Activated naive CD4-positive, alpha-beta T cell treated with anti-CD3 and anti-CD28 coated beads, Interleukin-2, amount 50 U/mL, for 72 hours (primary cell): Measurements from ENCODE around the gene MYL6. TPM values are rescaled to one million over a fixed set of nuclear protein-coding genes. Genes with fewer than 3 reads are reported as not detected.

Source experiments
- ATAC-seq, 2 donors: fragments of 150-1000 bp; cut with Tn5 transposase; 2 replicates each; pipeline ENCODE4 v1.10.0; 2021; ENCODE audit warnings: mild to moderate bottlenecking in 2 of 2, moderate library complexity in 2 of 2
- DNase-seq, 2 donors: peaks; one replicate each; pipeline ENCODE4 v3.0.0; 2021 to 2022; ENCODE audit warnings: low spot score in 2 of 2
- H3K27ac Mint-ChIP-seq, 2 donors: one replicate each; pipeline ENCODE4 v1.8.0; 2022; ENCODE audit warnings: mild to moderate bottlenecking in 2 of 2, mixed read lengths in 2 of 2
- H3K36me3 Mint-ChIP-seq, 2 donors: one replicate each; pipeline ENCODE4 v1.8.0; 2022; ENCODE audit warnings: mixed read lengths in 2 of 2
- H3K9me3 Mint-ChIP-seq, 2 donors: one replicate each; pipeline ENCODE4 v1.8.0; 2022; ENCODE audit warnings: mixed read lengths in 2 of 2
- total RNA-seq, 2 donors: library from RNA; stranded (reverse); gene quantifications; one replicate each; pipeline ENCODE4 v1.2.3, GENCODE V29; 2022

Gene MYL6
- total RNA-seq, 2 donors from 2014 or later: 1,014 to 1,193 TPM

- Mint-ChIP-seq H3K9me3 (no peaks in the 10 kb centered on the region), H3K27ac (peak overlapping the region; percentile 87 to 90), H3K36me3 (peaks cover 35 to 36% of the 10 kb centered on the region in 2 donors)
- DNase-seq (no peak), ATAC-seq (no peak)
Observed at GRCh38 chr12:56126732-56127239, 31.4 kb upstream of the MYL6 start.

- Mint-ChIP-seq H3K36me3 (peaks cover 37 to 42% of the 10 kb centered on the region in 2 donors), H3K9me3 (no peaks in the 10 kb centered on the region), H3K27ac (peak overlapping the region; percentile 46 to 87)
- ATAC-seq (no peak), DNase-seq (no peak)
Observed at GRCh38 chr12:56127485-56127887, 30.7 kb upstream of the MYL6 start.

DNA sequence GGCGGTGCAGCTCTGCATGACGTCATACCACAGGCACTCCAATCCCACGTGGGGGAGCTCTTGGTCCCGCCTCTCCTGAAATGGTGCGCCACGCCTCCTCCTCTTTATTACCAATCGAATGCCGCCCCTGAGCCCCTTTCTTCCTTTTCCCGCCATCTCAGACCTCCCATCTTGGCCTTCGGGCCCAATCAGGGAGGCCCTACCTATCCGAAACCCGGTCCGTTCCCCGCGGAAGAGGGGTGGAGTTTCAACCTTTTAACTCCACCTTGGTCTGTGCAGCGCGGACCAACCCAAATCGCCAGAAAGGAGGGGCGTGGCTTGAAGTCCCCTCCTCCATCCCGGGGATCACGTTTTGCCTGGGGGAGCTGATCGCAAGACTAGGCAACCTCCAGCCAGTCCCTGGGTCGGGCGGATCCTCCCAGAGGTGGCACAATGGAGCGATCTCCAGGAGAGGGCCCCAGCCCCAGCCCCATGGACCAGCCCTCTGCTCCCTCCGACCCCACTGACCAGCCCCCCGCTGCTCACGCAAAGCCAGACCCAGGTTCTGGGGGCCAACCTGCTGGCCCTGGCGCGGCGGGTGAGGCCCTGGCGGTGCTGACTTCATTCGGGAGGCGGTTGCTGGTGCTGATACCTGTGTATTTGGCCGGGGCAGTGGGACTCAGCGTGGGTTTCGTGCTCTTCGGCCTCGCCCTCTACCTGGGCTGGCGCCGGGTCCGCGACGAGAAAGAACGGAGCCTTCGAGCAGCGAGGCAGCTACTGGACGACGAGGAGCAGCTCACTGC, 30.1 kb upstream of the MYL6 start, which contains the start of gene ESYT1:
Gene ESYT1 (plus strand): TSS at position 380 of the 782 bp plus-strand sequence. CDS start 53 bp downstream, at position 433.
- peaks cover 37 to 45% of the 10 kb centered on the region in 2 donors for H3K36me3 Mint-ChIP-seq
- DNase-seq: peak; percentile 94 to 99
- no peaks in the 10 kb centered on the region for H3K9me3 Mint-ChIP-seq
- peak within 1 kb of the TSS; percentile 87 to 98 for H3K27ac Mint-ChIP-seq
- peak; percentile 93 to 95 for ATAC-seq

DNA sequence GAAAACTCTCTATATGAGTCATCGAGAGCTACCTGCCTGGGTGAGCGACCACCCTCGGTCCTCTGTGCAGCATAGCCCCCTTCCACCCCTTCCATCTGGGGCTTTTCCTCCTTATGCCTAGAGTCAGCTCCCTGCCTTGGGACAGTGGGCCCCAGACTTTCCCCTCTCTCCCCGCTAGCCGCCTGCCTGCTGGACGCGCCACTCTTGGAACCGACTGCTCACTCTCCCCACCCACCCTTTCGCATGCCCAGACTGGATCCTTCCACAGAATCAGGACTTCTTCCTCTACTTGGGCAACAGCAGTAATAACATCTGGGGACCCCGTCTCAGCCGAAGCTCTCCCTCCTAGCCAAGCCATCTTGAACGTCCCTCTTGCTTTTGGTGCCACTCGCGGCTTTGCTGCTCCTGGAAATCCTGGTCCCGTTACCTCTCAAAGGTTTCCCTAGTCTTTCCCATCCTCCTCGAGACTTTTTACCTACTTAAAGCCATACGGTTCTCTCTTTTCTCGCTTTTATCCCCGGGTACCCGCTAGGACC, 29.4 kb upstream of the MYL6 start:
- no peaks in the 10 kb centered on the region for H3K9me3 Mint-ChIP-seq
- DNase-seq (no peak), ATAC-seq (no peak)
- peaks cover 37 to 52% of the 10 kb centered on the region in 2 donors for H3K36me3 Mint-ChIP-seq
- H3K27ac Mint-ChIP-seq: peak overlapping the region; percentile 87 to 98

- H3K27ac Mint-ChIP-seq: peak overlapping the region; percentile 87 to 98
- peak; percentile 62 to 76 for DNase-seq
- peaks cover 37 to 58% of the 10 kb centered on the region in 2 donors for H3K36me3 Mint-ChIP-seq
- no peaks in the 10 kb centered on the region for H3K9me3 Mint-ChIP-seq
- ATAC-seq: peak; percentile 14 to 21
Observed at GRCh38 chr12:56129206-56129941, 28.8 kb upstream of the MYL6 start.

DNA sequence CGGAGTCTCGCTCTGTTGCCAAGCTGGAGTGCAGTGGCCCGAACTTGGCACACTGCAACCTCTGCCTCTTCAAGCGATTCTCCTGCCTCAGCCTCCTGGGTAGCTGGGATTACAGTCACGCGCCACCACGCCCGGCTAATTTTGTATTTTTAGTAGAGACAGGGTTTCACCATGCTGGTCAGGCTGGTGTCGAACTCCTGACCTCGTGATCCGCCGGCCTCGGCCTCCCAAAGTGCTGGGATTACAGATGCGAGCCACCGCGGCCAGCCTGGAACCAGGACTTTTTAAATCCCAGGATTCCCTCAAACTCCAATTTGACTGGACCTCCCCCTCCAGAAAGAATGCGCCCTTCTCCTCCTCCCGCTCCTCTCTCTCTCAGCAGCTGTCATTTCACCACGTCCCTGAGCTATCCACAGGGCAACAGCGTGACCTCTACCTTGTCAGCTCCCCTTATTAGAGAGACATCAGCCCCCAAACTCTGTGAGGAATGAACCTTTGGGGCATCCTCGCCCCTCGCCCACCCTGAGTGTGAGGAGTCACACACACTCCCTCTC, 28.1 kb upstream of the MYL6 start:
- H3K9me3 Mint-ChIP-seq: no peaks in the 10 kb centered on the region
- peaks cover 37 to 61% of the 10 kb centered on the region in 2 donors for H3K36me3 Mint-ChIP-seq
- no peak for ATAC-seq
- peak overlapping the region; percentile 87 to 98 for H3K27ac Mint-ChIP-seq
- no peak for DNase-seq

- Mint-ChIP-seq H3K27ac (peak overlapping the region in 1 of 2 donors; percentile 87), H3K9me3 (no peaks in the 10 kb centered on the region), H3K36me3 (peaks cover 39 to 63% of the 10 kb centered on the region in 2 donors)
- DNase-seq (no peak), ATAC-seq (no peak)
Observed at GRCh38 chr12:56130876-56131275, 27.3 kb upstream of the MYL6 start.

GRCh38 chr12:56134897-56135296, 23.3 kb upstream of the MYL6 start:
- ATAC-seq (no peak), DNase-seq (no peak)
- H3K9me3 Mint-ChIP-seq: no peaks in the 10 kb centered on the region
- peaks cover 38 to 85% of the 10 kb centered on the region in 2 donors for H3K36me3 Mint-ChIP-seq
- no peak overlapping the region for H3K27ac Mint-ChIP-seq

- no peak for ATAC-seq
- peaks cover 23 to 77% of the 10 kb centered on the region in 2 donors for H3K36me3 Mint-ChIP-seq
- DNase-seq: no peak
- H3K9me3 Mint-ChIP-seq: no peaks in the 10 kb centered on the region
- H3K27ac Mint-ChIP-seq: peak overlapping the region in 1 of 2 donors; percentile 46
Observed at GRCh38 chr12:56137853-56138571, 20.1 kb upstream of the MYL6 start.

DNA sequence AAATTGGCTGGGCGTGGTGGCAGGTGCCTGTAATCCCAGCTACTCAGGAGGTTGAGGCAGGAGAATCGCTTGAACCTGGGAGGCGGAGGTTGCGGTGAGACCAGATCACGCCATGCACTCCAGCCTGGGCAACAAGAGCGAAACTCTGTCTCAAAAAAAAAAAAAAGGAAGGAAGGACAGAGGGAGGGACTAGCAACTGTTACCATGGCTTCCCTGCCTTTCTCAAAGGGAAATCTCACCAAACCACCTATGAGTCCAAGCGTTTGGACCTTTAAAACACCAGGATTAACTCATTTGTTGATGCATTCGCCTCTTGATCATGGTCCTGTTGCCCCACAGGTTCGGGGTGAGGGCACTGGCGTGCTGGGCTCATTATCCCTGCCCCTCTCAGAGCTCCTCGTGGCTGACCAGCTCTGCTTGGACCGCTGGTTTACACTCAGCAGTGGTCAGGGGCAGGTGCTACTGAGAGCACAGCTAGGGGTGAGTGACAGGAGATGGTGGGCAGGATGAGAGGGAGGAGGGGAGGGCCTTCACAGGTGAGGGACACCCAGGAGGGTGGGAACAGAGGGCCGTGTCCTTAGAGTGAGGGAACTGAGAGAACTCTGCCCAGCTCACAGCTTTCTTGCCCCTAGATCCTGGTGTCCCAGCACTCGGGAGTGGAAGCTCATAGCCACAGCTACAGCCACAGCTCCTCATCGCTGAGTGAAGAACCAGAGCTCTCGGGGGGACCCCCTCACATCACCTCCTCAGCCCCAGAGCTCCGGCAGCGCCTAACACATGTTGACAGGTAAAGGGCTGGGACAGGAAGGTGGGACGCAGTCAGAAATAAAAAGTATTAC, 16.0 kb upstream of the MYL6 start:
- Mint-ChIP-seq H3K36me3 (peaks cover 29 to 73% of the 10 kb centered on the region in 2 donors), H3K9me3 (no peaks in the 10 kb centered on the region), H3K27ac (peak overlapping the region; percentile 67 to 88)
- DNase-seq: no peak
- no peak for ATAC-seq

GRCh38 chr12:56143217-56143616, 14.9 kb upstream of the MYL6 start:
- H3K36me3 Mint-ChIP-seq: peaks cover 24 to 63% of the 10 kb centered on the region in 2 donors
- ATAC-seq: peak; percentile 56 to 83

GRCh38 chr12:56143870-56144269, 14.3 kb upstream of the MYL6 start:
- H3K36me3 Mint-ChIP-seq: peaks cover 18 to 56% of the 10 kb centered on the region in 2 donors
- H3K9me3 Mint-ChIP-seq: no peaks in the 10 kb centered on the region
- ATAC-seq (no peak), DNase-seq (no peak)
- peak overlapping the region; percentile 13 to 92 for H3K27ac Mint-ChIP-seq

More at GRCh38 chr12:56143217-56143616, 14.9 kb upstream of the MYL6 start:
- peak overlapping the region; percentile 67 to 88 for H3K27ac Mint-ChIP-seq
- H3K9me3 Mint-ChIP-seq: no peaks in the 10 kb centered on the region
- no peak for DNase-seq

GRCh38 chr12:56145217-56145616, 12.9 kb upstream of the MYL6 start:
- Mint-ChIP-seq H3K27ac (no peak overlapping the region), H3K9me3 (no peaks in the 10 kb centered on the region), H3K36me3 (peaks cover 18 to 44% of the 10 kb centered on the region in 2 donors)
- ATAC-seq (no peak), DNase-seq (no peak)

DNA sequence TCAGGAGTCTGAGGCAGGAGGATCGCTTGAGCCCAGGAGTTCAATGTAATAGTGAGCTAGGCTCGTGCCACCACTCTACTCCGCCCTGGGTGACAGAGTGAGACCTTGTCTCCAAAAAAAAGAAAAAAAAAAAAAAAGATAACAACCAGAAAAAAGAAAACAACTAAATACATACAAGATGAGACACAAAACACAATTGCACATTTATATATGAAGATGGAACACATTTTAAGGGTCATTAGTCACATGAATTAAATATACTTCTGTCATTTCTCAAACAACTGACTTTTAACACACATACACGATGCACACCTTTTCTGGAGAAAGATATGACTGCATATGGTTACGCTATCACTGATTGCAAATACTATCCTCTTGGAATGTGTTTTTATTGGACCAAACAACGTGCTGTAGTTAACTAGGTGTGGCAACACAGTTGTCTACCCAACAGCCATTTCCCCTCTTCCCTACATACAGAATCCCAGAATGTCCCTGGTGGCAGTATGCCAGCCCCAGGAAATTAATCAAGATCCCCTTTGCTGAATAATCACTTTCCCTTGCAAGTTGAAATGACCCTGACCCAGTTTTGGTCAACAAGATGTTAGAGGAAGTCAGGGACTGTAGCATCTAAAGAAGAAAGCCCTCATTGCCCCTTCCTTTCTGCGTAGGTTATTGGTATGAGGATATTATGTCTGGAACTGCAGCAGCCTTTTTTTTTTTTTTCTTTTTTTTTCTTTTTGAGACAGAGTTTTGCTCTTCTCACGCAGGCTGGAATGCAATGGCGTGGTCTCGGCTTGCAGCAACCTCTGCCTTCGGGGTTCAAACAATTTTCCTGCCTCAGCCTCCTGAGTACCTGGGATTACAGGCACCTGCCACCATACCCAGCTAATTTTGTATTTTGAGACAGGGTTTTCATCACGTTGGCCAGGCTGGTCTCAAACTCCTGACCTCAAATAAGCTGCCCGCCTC, 11.4 kb upstream of the MYL6 start:
- DNase-seq: no peak
- Mint-ChIP-seq H3K36me3 (peaks cover 18 to 32% of the 10 kb centered on the region in 2 donors), H3K27ac (peak overlapping the region in 1 of 2 donors; percentile 88), H3K9me3 (no peaks in the 10 kb centered on the region)
- ATAC-seq: no peak
